GM12878 (cell line): ENCODE results near the gene FILIP1L. TPM values are rescaled to one million over a fixed set of nuclear protein-coding genes. Genes with fewer than 3 reads are reported as not detected.

Experiments used
- ATAC-seq: fragments of 200-7000 bp; cut with Tn5 transposase; 3 replicates; pipeline ENCODE4 v1.9.1; 2020; ENCODE audit warnings: mild to moderate bottlenecking, moderate library complexity
- BruUV-seq: library from RNA; stranded (reverse); fragments of 400-500 nt; replicated peaks from 2 replicates; lab custom pipeline; 2021; lab: Mats Ljungman, UMichigan
- CTCF ChIA-PET: fragments of 300-600 bp; sonication (Branson Sonifier 250); formaldehyde crosslinking; extraction: SDS; loops from one replicate; lab custom pipeline; 2021; ENCODE audit warnings: inconsistent platforms; lab: Yijun Ruan, JAX
- POLR2A ChIA-PET: fragments of 350-600 bp; formaldehyde crosslinking; extraction: SDS; loops from one replicate; lab custom pipeline; 2021; ENCODE audit warnings: inconsistent platforms; lab: Charles Lee
- RAD21 ChIA-PET: fragments of 300-600 bp; sonication (Branson Sonifier 250); formaldehyde crosslinking; loops from one replicate; lab custom pipeline; 2023; ENCODE audit warnings: antibody characterized with exemption; ENCODE audit not compliant: unreplicated experiment; lab: Charles Lee
- SMC1A ChIA-PET: fragments of 300-600 bp; sonication (Branson Sonifier 250); formaldehyde crosslinking; loops from one replicate; lab custom pipeline; 2023; ENCODE audit not compliant: unreplicated experiment, uncharacterized antibody; lab: Charles Lee
- DNase-seq: peaks from one replicate; pipeline ENCODE4 v3.0.0-alpha.2; 2011; ENCODE audit warnings: low read depth, low spot score
- FAIRE-seq: peaks from 3 replicates; lab custom pipeline; 2011; peaks lifted over from hg19 to GRCh38; lab: Jason Lieb, UNC
- H2AFZ ChIP-seq: 2 replicates; pipeline ENCODE4 v1.6.0; 2011; ENCODE audit warnings: low read depth, low read length, control low read depth; ENCODE audit not compliant: control insufficient read depth
- H3K27ac ChIP-seq: 2 replicates; pipeline ENCODE4 v1.5.1; 2011; ENCODE audit warnings: control low read depth; ENCODE audit not compliant: control insufficient read depth, insufficient read depth
- H3K27me3 ChIP-seq, 2 experiments: replicated peaks in 1 of 2; 2 replicates each; pipeline versions ENCODE4 v1.6.0 to v1.6.1; 2011; ENCODE audit warnings: low read length in 1 of 2; ENCODE audit not compliant: control insufficient read depth in 2 of 2, insufficient read depth in 2 of 2
- H3K36me3 ChIP-seq, 2 experiments: 2 replicates each; pipeline ENCODE4 v1.5.1; 2011; ENCODE audit warnings: low read length in 1 of 2; ENCODE audit not compliant: control insufficient read depth in 2 of 2, insufficient read depth in 2 of 2
- H3K4me1 ChIP-seq: 2 replicates; pipeline ENCODE4 v1.6.1; 2011; ENCODE audit warnings: mild to moderate bottlenecking, low read length, moderate library complexity, mixed read lengths; ENCODE audit not compliant: control insufficient read depth, insufficient read depth
- H3K4me2 ChIP-seq: 2 replicates; pipeline ENCODE4 v1.6.0; 2011; ENCODE audit warnings: control low read depth; ENCODE audit not compliant: control insufficient read depth, insufficient read depth
- H3K4me3 ChIP-seq: fragments of 200-600 bp; sonication (generic); 2 replicates; pipeline ENCODE4 v1.5.1; 2016
- H3K79me2 ChIP-seq: 2 replicates; pipeline ENCODE4 v1.6.0; 2011; ENCODE audit warnings: low read length; ENCODE audit not compliant: control insufficient read depth, insufficient read depth
- H3K9ac ChIP-seq: 2 replicates; pipeline ENCODE4 v1.8.0; 2011; ENCODE audit warnings: low read length, control low read depth, mixed read lengths; ENCODE audit not compliant: control insufficient read depth, insufficient read depth
- H3K9me3 ChIP-seq: replicated peaks from 3 replicates; pipeline ENCODE4 v1.5.1; 2011; ENCODE audit warnings: mild to moderate bottlenecking, low read length; ENCODE audit not compliant: control insufficient read depth, insufficient read depth
- H4K20me1 ChIP-seq: 2 replicates; pipeline ENCODE4 v1.6.0; 2011; ENCODE audit not compliant: control insufficient read depth, insufficient read depth
- BCL11A ChIP-seq: IDR thresholded peaks from 2 replicates; pipeline ENCODE4 v1.6.1; 2011; ENCODE audit warnings: low read depth, low read length
- EED ChIP-seq: sonication (generic); IDR thresholded peaks from 2 replicates; pipeline ENCODE4 v1.6.1; 2016; ENCODE audit warnings: antibody characterized with exemption, low read depth
- ETV6 ChIP-seq, 2 experiments: fragments of 450-650 bp in 1 of 2; IDR thresholded peaks in 1 of 2; conservative IDR thresholded peaks in 1 of 2; 2 replicates each; pipeline ENCODE4 v1.6.1; 2014; ENCODE audit warnings: antibody characterized with exemption in 1 of 2, borderline replicate concordance in 1 of 2, low read depth in 1 of 2, mild to moderate bottlenecking in 1 of 2, moderate library complexity in 1 of 2
- HDGF ChIP-seq: fragments of 450-650 bp; IDR thresholded peaks from 2 replicates; pipeline ENCODE4 v1.6.1; 2016; ENCODE audit warnings: antibody characterized with exemption
- IKZF2 ChIP-seq, 2 experiments: fragments of 450-650 bp; IDR thresholded peaks; 2 replicates each; pipeline ENCODE4 v1.6.1; 2017; ENCODE audit warnings: mild to moderate bottlenecking in 2 of 2, moderate library complexity in 2 of 2
- IRF4 ChIP-seq: IDR thresholded peaks from 2 replicates; pipeline ENCODE4 v1.6.1; 2011; ENCODE audit warnings: low read depth, low read length
- MXI1 ChIP-seq: fragments of 150-350 bp; IDR thresholded peaks from 2 replicates; pipeline ENCODE4 v1.6.1; 2011; ENCODE audit warnings: low read depth, mild to moderate bottlenecking, inconsistent platforms, low read length, improper control_type of control experiment
- NFIC ChIP-seq: IDR thresholded peaks from 2 replicates; pipeline ENCODE4 v1.6.1; 2012; ENCODE audit warnings: low read depth, mild to moderate bottlenecking, inconsistent platforms, low read length, moderate library complexity
- NFXL1 ChIP-seq: fragments of 450-650 bp; IDR thresholded peaks from 2 replicates; pipeline ENCODE4 v1.6.1; 2017; ENCODE audit warnings: antibody characterized with exemption, mild to moderate bottlenecking, borderline replicate concordance
- RUNX3 ChIP-seq: IDR thresholded peaks from 2 replicates; pipeline ENCODE4 v1.6.1; 2012; ENCODE audit warnings: low read length, inconsistent platforms
- TCF12 ChIP-seq: IDR thresholded peaks from 2 replicates; pipeline ENCODE4 v1.6.1; 2011; ENCODE audit warnings: low read depth, mild to moderate bottlenecking, low read length
- WGBS: methylation state at CpG from one replicate; pipeline ENCODE4 v1.1.6; 2016; ENCODE audit warnings: low lambda C conversion rate; ENCODE audit not compliant: insufficient replicate concordance, insufficient coverage; ENCODE audit errors: missing lambda C conversion rate; 5-methylcytosine and 5-hydroxymethylcytosine counted together
- in situ Hi-C: fragments of 300-500 bp; cut with MboI; formaldehyde crosslinking; loops from 9 replicates; pipeline ENCODE4 v1.14.3; 2018; ENCODE audit warnings: mixed read lengths
- intact Hi-C: fragments of 100-400 bp; cut with micrococcal nuclease; formaldehyde crosslinking; loops from one replicate; pipeline ENCODE4 v1.14.2; 2022; ENCODE audit not compliant: unreplicated experiment
- polyA plus RNA-seq, 11 experiments: library from polyadenylated mRNA; depleted of rRNA in 4 of 11; unstranded in 6 of 11; stranded (reverse) in 5 of 11; fragments of >200 nt; fragmentation: Nextera tagmentation in 4 of 11; fragmentation: Illumina TruSeq in 1 of 11; extraction: Ambion mirVana in 4 of 11; extraction: Trizol in 1 of 11; gene quantifications; 1 replicate in 1 of 11; 2 replicates in 10 of 11; pipeline versions ENCODE4 v1.2.1 to v1.2.3, GENCODE V29; 2011 to 2016; ENCODE audit warnings: inconsistent platforms in 2 of 11, missing spikeins in 2 of 11, low read depth in 1 of 11
- total RNA-seq, 4 experiments: library from RNA; depleted of rRNA in 3 of 4; stranded (reverse); fragments of >200 nt in 3 of 4; fragmentation: Illumina TruSeq in 1 of 4; extraction: Trizol in 1 of 4; gene quantifications; 2 replicates each; pipeline versions ENCODE4 v1.2.1 to v1.2.3, GENCODE V29; 2013 to 2021
- TF ChIP-seq, protein P1 (sequence below): IDR thresholded peaks from 2 replicates; pipeline ENCODE4 v1.6.1; 2012; ENCODE audit warnings: low read length, inconsistent platforms
- TF ChIP-seq, protein P2 (sequence below): fragments of 450-650 bp; IDR thresholded peaks from 2 replicates; pipeline ENCODE4 v1.6.1; 2018; ENCODE audit warnings: mild to moderate bottlenecking, low read depth, moderate library complexity; ENCODE audit not compliant: partially characterized antibody

Gene FILIP1L
- total and polyA plus RNA-seq, 10 of the 15 experiments (the other 5 are each of a cell fraction or from before 2014, with no cell fraction given): 0.24 to 6.1 (median 3.5) TPM

GRCh38 chr3:99971761-99972160, 142.5 kb downstream of the FILIP1L start:
- no peaks in the 10 kb centered on the region for H4K20me1 ChIP-seq
- ChIA-PET SMC1A (interaction anchor here (1.0 kb wide), 1 partner anchor 21 kb away, joined by 3 read pairs; no protein-coding TSS in a partner anchor), CTCF (interaction anchor here (0.6 kb wide), 1 partner anchor 140 kb away, joined by 3 read pairs; no protein-coding TSS in a partner anchor), POLR2A (no interaction called here), RAD21 (interaction anchor here (1.5 kb wide), 1 partner anchor 96 kb away, joined by 3 read pairs; no protein-coding TSS in a partner anchor)
- H3K79me2 ChIP-seq: no peaks in the 10 kb centered on the region
- ATAC-seq: no peak
- peaks cover 17% of the 10 kb centered on the region for H3K4me1 ChIP-seq
- no peak overlapping the region for H3K4me3 ChIP-seq
- no TSS peak for BruUV-seq
- no peak overlapping the region for H2AFZ ChIP-seq
- in situ Hi-C loops (no loop called here), intact Hi-C loops (no loop called here)
- no peak overlapping the region for H3K9ac ChIP-seq
- no peak for FAIRE-seq
- no peak overlapping the region for H3K27ac ChIP-seq
- WGBS: 86% methylated on average over 3 of the region's 3 CpGs
- no peak for DNase-seq
- no peaks in the 10 kb centered on the region for H3K9me3 ChIP-seq
- H3K4me2 ChIP-seq: no peak overlapping the region
- no peaks in the 10 kb centered on the region for H3K27me3 ChIP-seq
- no peaks in the 10 kb centered on the region for H3K36me3 ChIP-seq
- TF ChIP-seq NFXL1 (no peak), BCL11A (no peak), HDGF (no peak), MXI1 (no peak)

DNA sequence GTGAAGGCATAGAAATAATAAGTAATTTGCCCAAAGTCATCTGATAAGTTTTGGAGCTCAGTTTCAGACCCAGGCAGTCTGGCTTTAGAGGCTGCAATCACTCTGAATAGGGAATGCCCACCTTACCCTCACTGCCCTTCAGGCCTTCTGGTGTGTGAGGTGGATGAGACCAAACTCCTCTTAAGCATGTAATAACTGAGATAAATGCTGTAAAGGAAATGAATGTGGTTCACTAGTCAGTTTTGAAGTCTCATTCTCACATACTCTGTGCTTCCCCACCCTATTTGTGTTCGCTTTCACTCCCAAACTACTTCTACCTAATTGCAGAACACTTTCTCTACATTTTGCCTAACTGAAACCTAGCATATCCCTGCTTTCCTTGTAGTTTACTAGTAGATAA, 144.1 kb downstream of the FILIP1L start:
- WGBS: 5% methylated on average over 1 of the region's 1 CpG
- no peak overlapping the region for H3K9ac ChIP-seq
- H3K27ac ChIP-seq: peak overlapping the region; percentile 25
- POLR2A ChIA-PET: no interaction called here
- CTCF ChIA-PET: interaction anchor here (1.7 kb wide), 1 partner anchor 31 kb away, joined by 6 read pairs; no protein-coding TSS in a partner anchor
- no TSS peak for BruUV-seq
- H3K4me1 ChIP-seq: peaks cover 17% of the 10 kb centered on the region
- peak overlapping the region; percentile 44; the same call in 1 of the 2 replicates for H2AFZ ChIP-seq
- RAD21 ChIA-PET: no interaction called here
- DNase-seq (peak; percentile 70), ATAC-seq (peak; percentile 97), FAIRE-seq (peak; percentile 41)
- H3K9me3 ChIP-seq: no peaks in the 10 kb centered on the region
- no peak overlapping the region for H3K4me3 ChIP-seq
- no peaks in the 10 kb centered on the region for H4K20me1 ChIP-seq
- in situ Hi-C loops (no loop called here), intact Hi-C loops (no loop called here)
- peak overlapping the region; percentile 53 for H3K4me2 ChIP-seq
- SMC1A ChIA-PET: interaction anchor here (0.9 to 1.5 kb wide), 3 partner anchors 31 to 76 kb away, joined by 3 to 6 read pairs (median 4); no protein-coding TSS in a partner anchor
- no peaks in the 10 kb centered on the region for H3K79me2 ChIP-seq
- no peaks in the 10 kb centered on the region for H3K36me3 ChIP-seq
- no peaks in the 10 kb centered on the region for H3K27me3 ChIP-seq
- TF ChIP-seq, protein P1, sequence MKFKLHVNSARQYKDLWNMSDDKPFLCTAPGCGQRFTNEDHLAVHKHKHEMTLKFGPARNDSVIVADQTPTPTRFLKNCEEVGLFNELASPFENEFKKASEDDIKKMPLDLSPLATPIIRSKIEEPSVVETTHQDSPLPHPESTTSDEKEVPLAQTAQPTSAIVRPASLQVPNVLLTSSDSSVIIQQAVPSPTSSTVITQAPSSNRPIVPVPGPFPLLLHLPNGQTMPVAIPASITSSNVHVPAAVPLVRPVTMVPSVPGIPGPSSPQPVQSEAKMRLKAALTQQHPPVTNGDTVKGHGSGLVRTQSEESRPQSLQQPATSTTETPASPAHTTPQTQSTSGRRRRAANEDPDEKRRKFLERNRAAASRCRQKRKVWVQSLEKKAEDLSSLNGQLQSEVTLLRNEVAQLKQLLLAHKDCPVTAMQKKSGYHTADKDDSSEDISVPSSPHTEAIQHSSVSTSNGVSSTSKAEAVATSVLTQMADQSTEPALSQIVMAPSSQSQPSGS: peak; percentile 38; the same call in 1 of the 2 replicates
- TF ChIP-seq IRF4 (0 out of 2 replicates have a peak, but pooled peaks have one; percentile 21), IKZF2 (IDR thresholded peaks at IDR 0.05) (peak; percentile 20 to 41; a peak in 2 of 4 replicates), TCF12 (no peak), BCL11A (0 out of 2 replicates have a peak, but pooled peaks have one; percentile 25), RUNX3 (peak; percentile 85), ETV6 (conservative IDR thresholded peaks at IDR 0.05 in 1 of 2, IDR thresholded peaks at IDR 0.05 in 1 of 2; ENCODE audit: borderline replicate concordance in 1 of 2, low read depth in 1 of 2) (peak in 1 of 2 experiments; percentile 37; a peak in 1 of 4 replicates), EED (peak; percentile 72; the same call in 1 of the 2 replicates), NFIC (peak; percentile 69)
- TF ChIP-seq, protein P2, sequence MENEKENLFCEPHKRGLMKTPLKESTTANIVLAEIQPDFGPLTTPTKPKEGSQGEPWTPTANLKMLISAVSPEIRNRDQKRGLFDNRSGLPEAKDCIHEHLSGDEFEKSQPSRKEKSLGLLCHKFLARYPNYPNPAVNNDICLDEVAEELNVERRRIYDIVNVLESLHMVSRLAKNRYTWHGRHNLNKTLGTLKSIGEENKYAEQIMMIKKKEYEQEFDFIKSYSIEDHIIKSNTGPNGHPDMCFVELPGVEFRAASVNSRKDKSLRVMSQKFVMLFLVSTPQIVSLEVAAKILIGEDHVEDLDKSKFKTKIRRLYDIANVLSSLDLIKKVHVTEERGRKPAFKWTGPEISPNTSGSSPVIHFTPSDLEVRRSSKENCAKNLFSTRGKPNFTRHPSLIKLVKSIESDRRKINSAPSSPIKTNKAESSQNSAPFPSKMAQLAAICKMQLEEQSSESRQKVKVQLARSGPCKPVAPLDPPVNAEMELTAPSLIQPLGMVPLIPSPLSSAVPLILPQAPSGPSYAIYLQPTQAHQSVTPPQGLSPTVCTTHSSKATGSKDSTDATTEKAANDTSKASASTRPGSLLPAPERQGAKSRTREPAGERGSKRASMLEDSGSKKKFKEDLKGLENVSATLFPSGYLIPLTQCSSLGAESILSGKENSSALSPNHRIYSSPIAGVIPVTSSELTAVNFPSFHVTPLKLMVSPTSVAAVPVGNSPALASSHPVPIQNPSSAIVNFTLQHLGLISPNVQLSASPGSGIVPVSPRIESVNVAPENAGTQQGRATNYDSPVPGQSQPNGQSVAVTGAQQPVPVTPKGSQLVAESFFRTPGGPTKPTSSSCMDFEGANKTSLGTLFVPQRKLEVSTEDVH: no peak
